GM10266 (cell line): ENCODE data around the gene LMAN1.

Experiments used
- DNase-seq: peaks from one replicate; pipeline ENCODE4 v3.0.0; 2012; ENCODE audit errors: extremely low spot score
- TF ChIP-seq, protein P1 (sequence below): IDR thresholded peaks from 2 replicates; pipeline ENCODE4 v1.5.1; 2012; ENCODE audit warnings: mild to moderate bottlenecking, low read depth; ENCODE audit not compliant: control insufficient read depth, insufficient read depth; ENCODE audit errors: missing control alignments

Gene LMAN1

DNA sequence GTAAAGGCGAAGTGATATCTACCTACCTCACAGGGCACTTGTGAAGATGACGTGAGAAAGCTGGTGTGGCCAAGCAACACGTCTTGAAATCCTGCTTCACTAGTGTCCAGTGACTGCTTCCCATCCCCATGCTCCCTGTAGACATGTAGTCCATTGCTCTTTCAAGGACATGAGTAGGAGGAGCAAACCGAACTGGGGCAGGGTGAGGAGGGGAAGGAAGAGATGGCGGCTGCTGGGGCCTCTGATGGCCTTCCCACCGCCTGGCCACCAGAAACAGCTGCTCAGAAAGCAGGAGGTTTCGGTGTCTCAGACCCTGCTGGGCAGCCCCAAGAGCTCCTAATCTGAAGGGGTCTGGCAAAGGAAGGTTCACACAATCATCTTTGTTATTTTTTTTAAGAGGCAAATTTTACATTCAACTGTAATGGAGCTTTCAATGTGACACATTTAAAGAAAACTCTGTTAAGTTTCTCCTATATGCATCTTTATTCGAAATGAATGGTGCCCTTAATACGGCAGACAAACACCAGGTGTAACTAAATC, 55.3 kb downstream of the LMAN1 start:
- TF ChIP-seq, protein P1, sequence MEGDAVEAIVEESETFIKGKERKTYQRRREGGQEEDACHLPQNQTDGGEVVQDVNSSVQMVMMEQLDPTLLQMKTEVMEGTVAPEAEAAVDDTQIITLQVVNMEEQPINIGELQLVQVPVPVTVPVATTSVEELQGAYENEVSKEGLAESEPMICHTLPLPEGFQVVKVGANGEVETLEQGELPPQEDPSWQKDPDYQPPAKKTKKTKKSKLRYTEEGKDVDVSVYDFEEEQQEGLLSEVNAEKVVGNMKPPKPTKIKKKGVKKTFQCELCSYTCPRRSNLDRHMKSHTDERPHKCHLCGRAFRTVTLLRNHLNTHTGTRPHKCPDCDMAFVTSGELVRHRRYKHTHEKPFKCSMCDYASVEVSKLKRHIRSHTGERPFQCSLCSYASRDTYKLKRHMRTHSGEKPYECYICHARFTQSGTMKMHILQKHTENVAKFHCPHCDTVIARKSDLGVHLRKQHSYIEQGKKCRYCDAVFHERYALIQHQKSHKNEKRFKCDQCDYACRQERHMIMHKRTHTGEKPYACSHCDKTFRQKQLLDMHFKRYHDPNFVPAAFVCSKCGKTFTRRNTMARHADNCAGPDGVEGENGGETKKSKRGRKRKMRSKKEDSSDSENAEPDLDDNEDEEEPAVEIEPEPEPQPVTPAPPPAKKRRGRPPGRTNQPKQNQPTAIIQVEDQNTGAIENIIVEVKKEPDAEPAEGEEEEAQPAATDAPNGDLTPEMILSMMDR, result no peak
- no peak for DNase-seq

DNA sequence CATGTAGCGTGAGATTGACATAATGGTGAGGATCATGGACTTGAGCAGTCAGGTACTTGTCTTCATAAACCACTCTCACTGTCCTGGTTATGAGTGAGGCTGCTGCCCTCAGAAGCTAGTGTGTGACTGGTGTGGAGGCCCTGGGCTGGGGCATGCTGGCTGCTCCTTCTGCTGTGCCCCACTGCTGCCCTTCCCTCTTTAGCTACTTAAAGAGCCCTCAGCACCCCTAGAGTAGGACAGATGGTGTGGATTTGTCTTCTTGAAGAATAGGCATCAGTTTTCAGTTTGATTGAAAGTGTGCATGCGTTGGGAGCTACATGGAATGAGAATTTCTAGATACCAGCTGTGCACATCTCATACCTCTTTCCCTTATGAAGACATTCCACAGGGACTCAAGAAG, 56.1 kb downstream of the LMAN1 start:
- TF ChIP-seq, protein P1, result no peak
- DNase-seq, result no peak

DNA sequence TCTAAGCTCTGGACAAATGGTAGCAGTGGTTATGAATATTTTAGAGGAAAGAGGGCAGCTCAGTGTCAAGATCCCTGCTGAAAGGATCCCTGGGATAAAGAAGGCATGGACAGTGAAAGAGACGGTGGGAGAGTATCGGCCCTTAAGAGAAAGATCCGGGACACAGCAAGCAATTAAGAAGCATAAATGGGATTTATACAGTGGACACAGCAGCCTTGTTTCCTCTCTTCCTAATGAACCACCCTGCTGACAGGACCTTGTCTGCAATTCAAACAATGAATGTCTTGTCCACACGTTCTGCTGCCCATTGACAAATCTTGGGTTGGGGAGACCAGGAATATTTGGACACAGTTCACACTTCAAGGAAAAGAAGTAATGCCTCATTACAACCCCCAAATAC, 57.1 kb downstream of the LMAN1 start:
- TF ChIP-seq, protein P1, result no peak
- DNase-seq, result no peak

DNA sequence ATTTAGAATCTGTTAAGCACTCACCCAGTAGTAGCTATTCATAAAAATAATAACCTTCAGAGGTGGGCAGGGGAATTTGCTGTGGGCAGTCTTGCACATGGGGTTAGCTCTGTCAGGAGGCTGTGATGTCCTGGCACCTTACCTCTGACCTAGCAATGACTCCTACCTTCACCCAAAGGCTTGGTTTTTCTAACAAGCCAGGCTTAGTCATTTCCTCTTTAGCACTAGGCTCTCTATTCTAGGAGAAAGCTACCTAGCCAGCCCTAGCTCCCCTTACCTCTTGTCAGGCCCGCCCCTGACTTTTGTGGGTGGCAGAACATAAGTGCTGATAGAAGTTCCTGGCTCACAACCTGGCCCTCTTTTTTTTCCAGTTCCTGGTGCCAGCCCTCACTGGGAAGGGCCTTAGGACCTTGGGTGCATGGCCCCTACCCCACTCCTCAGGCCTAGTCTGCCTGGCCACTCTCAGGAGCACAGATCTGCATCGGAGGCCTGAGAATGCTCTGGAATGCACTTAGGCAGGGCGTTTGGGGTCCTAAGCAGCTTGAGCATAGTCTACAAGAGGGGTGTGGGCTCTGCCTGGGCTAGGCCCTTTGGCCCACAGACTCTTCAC, 58.3 kb downstream of the LMAN1 start:
- no peak for DNase-seq
- TF ChIP-seq, protein P1, result no peak

DNA sequence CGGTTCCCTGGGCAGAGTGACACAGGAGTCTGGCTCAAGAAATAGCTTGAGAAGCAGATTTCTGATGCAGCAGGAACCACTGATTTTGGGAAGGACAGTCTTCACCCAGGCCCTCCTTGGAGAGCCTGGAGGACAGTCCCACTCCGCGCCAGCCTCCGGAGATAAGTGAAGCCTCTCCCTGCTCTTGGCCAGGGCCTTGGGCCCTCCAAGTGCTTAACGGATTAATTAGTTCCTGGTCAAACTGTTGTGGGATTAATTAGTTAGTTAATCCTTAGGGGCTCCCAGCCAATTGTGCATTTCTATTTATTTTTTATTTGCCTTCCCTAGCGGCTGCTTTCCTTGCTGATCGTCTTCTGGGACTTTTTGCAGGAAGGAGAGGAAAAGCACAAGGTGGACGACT, 60.2 kb downstream of the LMAN1 start:
- DNase-seq, result no peak
- TF ChIP-seq, protein P1, result no peak

DNA sequence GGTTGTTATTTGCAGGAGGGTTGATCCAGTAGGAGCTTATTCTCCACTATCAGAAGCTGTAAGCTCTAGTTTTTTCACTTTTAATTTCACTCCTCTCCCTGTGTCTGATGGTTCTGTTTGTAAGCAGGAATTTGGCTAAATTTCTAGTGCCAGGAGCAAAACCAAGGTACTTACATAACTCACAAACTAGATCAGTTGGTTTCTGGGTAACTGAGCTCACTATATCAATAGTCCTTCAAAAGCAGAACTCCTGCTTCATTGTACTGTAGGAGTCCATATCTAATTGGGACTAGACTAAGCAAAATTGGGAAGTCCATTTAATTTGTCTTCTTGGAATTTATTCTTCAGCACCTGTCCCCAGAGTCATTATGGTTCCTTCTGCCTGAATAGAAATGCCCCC, 65.7 kb downstream of the LMAN1 start:
- TF ChIP-seq, protein P1, result no peak
- no peak for DNase-seq

DNA sequence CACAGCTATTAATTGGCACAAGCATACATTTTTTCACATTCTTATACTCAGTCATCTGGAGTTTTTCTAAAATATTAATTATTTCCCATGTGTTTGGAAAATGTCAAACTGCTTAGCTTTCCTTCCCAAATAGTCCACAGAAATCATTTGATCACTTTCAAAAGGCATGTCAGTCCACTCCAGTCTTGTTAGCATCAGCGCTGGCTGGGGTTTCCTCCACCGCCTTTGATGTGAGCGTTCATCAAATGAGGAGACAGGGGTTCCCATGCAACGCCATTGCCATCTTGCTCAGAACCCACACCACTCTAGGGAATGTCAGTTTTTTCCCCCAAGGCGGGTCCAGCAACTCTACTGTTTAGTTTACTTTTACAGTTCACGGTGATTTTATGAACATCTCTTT, 72.7 kb downstream of the LMAN1 start:
- TF ChIP-seq, protein P1, result no peak
- no peak for DNase-seq
